H1 (cell line): ENCODE measurements around the gene KLHL18.

Experiments used
- BRCA1 ChIP-seq: IDR thresholded peaks from 2 replicates; pipeline ENCODE4 v1.6.1; 2012; ENCODE audit warnings: low read depth, low read length, improper control_type of control experiment
- EZH2 ChIP-seq: fragments of 200-600 bp; sonication (generic); IDR thresholded peaks from 2 replicates; pipeline ENCODE4 v1.7.1; 2012; ENCODE audit warnings: low read depth, mild to moderate bottlenecking, moderate library complexity, low read length, inconsistent platforms; ENCODE audit not compliant: severe bottlenecking
- POLR2A ChIP-seq, 2 experiments: IDR thresholded peaks; 1 replicate in 1 of 2; 2 replicates in 1 of 2; pipeline ENCODE4 v1.6.1; 2011; ENCODE audit warnings: low read depth in 2 of 2, low read length in 2 of 2, mild to moderate bottlenecking in 2 of 2; ENCODE audit errors: control extremely low read depth in 1 of 2
- RBBP5 ChIP-seq: IDR thresholded peaks from 2 replicates; pipeline ENCODE4 v1.7.1; 2012; ENCODE audit warnings: low read depth, mild to moderate bottlenecking, inconsistent platforms, low read length, moderate library complexity, borderline replicate concordance
- SP1 ChIP-seq: IDR thresholded peaks from 2 replicates; pipeline ENCODE4 v1.6.1; 2011; ENCODE audit warnings: low read depth, low read length
- SUZ12 ChIP-seq: fragments of 200-600 bp; sonication (generic); IDR thresholded peaks from 2 replicates; pipeline ENCODE4 v1.6.1; 2012; ENCODE audit warnings: mild to moderate bottlenecking, inconsistent platforms, low read length, moderate library complexity, mixed read lengths
- TEAD4 ChIP-seq: IDR thresholded peaks from 2 replicates; pipeline ENCODE4 v1.6.1; 2012; ENCODE audit warnings: low read depth, low read length, inconsistent platforms, mixed read lengths
- TF ChIP-seq, protein P1 (sequence below), 3 experiments: IDR thresholded peaks; 1 replicate in 2 of 3; 2 replicates in 1 of 3; pipeline versions ENCODE4 v1.5.1 to v1.6.1; 2011; ENCODE audit warnings: low read length in 3 of 3, mild to moderate bottlenecking in 3 of 3, inconsistent platforms in 2 of 3, low read depth in 1 of 3, moderate library complexity in 1 of 3; ENCODE audit not compliant: insufficient read depth in 1 of 3; ENCODE audit errors: control extremely low read depth in 1 of 3
- TF ChIP-seq, protein P2 (sequence below): fragments of 300-600 bp; sonication (generic); IDR thresholded peaks from 2 replicates; pipeline ENCODE4 v1.7.1; 2012; ENCODE audit warnings: low read length, moderate library complexity, mild to moderate bottlenecking, inconsistent platforms; ENCODE audit not compliant: insufficient replicate concordance

DNA sequence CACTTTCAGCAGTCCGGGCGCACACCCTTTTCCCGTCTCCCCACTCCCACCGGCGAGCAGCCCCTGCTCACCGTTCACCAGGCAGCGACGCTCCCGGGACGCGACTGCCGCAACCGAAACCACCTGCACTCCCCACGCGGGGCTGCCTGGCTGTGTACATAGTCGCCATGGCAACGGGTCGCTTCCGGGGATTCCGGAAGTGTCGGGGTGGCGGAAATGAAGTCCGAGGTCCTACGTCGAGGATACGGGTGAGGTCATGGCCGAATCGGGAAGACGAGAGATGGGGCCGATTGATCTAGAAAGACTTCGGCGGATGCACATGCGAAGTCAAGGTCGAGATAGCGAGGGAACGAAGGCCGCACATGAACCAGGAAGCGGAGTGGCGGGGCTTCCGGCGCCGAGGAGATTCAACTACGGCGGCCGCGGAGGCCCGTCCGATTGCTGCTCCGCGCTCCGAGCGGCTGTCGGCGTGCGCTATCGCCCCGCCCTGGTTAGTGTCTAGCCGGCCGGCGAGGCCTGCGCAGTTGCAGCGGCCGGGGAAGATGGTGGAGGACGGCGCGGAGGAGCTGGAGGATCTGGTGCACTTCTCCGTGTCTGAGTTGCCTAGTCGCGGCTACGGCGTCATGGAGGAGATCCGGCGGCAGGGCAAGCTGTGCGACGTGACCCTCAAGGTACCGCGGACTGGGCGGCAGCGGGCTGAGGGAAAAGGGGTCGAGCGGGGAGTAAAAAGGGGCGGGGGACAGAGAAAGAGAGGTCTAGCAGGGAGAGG is at the start of gene KLHL18, which contains the start of gene KIF9:
- TF ChIP-seq, protein P1, sequence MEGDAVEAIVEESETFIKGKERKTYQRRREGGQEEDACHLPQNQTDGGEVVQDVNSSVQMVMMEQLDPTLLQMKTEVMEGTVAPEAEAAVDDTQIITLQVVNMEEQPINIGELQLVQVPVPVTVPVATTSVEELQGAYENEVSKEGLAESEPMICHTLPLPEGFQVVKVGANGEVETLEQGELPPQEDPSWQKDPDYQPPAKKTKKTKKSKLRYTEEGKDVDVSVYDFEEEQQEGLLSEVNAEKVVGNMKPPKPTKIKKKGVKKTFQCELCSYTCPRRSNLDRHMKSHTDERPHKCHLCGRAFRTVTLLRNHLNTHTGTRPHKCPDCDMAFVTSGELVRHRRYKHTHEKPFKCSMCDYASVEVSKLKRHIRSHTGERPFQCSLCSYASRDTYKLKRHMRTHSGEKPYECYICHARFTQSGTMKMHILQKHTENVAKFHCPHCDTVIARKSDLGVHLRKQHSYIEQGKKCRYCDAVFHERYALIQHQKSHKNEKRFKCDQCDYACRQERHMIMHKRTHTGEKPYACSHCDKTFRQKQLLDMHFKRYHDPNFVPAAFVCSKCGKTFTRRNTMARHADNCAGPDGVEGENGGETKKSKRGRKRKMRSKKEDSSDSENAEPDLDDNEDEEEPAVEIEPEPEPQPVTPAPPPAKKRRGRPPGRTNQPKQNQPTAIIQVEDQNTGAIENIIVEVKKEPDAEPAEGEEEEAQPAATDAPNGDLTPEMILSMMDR (IDR thresholded peaks at IDR 0.05; ENCODE audit: control extremely low read depth in 1 of 3, insufficient read depth in 1 of 3, low read depth in 1 of 3, low read length in 3 of 3), result no peak
- TF ChIP-seq SUZ12 (no peak), TEAD4 (no peak), EZH2 (no peak), BRCA1 (no peak), SP1 (no peak), POLR2A (IDR thresholded peaks at IDR 0.05; ENCODE audit: control extremely low read depth in 1 of 2, low read depth in 2 of 2, low read length in 2 of 2) (peak; percentile 64 to 77), RBBP5 (peak; percentile 96; the same call in 1 of the 2 replicates)
- TF ChIP-seq, protein P2, sequence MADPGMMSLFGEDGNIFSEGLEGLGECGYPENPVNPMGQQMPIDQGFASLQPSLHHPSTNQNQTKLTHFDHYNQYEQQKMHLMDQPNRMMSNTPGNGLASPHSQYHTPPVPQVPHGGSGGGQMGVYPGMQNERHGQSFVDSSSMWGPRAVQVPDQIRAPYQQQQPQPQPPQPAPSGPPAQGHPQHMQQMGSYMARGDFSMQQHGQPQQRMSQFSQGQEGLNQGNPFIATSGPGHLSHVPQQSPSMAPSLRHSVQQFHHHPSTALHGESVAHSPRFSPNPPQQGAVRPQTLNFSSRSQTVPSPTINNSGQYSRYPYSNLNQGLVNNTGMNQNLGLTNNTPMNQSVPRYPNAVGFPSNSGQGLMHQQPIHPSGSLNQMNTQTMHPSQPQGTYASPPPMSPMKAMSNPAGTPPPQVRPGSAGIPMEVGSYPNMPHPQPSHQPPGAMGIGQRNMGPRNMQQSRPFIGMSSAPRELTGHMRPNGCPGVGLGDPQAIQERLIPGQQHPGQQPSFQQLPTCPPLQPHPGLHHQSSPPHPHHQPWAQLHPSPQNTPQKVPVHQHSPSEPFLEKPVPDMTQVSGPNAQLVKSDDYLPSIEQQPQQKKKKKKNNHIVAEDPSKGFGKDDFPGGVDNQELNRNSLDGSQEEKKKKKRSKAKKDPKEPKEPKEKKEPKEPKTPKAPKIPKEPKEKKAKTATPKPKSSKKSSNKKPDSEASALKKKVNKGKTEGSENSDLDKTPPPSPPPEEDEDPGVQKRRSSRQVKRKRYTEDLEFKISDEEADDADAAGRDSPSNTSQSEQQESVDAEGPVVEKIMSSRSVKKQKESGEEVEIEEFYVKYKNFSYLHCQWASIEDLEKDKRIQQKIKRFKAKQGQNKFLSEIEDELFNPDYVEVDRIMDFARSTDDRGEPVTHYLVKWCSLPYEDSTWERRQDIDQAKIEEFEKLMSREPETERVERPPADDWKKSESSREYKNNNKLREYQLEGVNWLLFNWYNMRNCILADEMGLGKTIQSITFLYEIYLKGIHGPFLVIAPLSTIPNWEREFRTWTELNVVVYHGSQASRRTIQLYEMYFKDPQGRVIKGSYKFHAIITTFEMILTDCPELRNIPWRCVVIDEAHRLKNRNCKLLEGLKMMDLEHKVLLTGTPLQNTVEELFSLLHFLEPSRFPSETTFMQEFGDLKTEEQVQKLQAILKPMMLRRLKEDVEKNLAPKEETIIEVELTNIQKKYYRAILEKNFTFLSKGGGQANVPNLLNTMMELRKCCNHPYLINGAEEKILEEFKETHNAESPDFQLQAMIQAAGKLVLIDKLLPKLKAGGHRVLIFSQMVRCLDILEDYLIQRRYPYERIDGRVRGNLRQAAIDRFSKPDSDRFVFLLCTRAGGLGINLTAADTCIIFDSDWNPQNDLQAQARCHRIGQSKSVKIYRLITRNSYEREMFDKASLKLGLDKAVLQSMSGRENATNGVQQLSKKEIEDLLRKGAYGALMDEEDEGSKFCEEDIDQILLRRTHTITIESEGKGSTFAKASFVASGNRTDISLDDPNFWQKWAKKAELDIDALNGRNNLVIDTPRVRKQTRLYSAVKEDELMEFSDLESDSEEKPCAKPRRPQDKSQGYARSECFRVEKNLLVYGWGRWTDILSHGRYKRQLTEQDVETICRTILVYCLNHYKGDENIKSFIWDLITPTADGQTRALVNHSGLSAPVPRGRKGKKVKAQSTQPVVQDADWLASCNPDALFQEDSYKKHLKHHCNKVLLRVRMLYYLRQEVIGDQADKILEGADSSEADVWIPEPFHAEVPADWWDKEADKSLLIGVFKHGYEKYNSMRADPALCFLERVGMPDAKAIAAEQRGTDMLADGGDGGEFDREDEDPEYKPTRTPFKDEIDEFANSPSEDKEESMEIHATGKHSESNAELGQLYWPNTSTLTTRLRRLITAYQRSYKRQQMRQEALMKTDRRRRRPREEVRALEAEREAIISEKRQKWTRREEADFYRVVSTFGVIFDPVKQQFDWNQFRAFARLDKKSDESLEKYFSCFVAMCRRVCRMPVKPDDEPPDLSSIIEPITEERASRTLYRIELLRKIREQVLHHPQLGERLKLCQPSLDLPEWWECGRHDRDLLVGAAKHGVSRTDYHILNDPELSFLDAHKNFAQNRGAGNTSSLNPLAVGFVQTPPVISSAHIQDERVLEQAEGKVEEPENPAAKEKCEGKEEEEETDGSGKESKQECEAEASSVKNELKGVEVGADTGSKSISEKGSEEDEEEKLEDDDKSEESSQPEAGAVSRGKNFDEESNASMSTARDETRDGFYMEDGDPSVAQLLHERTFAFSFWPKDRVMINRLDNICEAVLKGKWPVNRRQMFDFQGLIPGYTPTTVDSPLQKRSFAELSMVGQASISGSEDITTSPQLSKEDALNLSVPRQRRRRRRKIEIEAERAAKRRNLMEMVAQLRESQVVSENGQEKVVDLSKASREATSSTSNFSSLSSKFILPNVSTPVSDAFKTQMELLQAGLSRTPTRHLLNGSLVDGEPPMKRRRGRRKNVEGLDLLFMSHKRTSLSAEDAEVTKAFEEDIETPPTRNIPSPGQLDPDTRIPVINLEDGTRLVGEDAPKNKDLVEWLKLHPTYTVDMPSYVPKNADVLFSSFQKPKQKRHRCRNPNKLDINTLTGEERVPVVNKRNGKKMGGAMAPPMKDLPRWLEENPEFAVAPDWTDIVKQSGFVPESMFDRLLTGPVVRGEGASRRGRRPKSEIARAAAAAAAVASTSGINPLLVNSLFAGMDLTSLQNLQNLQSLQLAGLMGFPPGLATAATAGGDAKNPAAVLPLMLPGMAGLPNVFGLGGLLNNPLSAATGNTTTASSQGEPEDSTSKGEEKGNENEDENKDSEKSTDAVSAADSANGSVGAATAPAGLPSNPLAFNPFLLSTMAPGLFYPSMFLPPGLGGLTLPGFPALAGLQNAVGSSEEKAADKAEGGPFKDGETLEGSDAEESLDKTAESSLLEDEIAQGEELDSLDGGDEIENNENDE, result no peak
